ENCODE measurements around the gene SEMA4A. TPM values are rescaled to one million over a fixed set of nuclear protein-coding genes. Genes with fewer than 3 reads are reported as not detected.
A peak's percentile ranks its signal among the peaks of the same experiment; 100 is the strongest.

Gene SEMA4A
- total and polyA plus RNA-seq, 2 of the 8 experiments (the other 6 are each of a cell fraction or from before 2014, with no cell fraction given), result 7.3 to 10.6 TPM

DNA sequence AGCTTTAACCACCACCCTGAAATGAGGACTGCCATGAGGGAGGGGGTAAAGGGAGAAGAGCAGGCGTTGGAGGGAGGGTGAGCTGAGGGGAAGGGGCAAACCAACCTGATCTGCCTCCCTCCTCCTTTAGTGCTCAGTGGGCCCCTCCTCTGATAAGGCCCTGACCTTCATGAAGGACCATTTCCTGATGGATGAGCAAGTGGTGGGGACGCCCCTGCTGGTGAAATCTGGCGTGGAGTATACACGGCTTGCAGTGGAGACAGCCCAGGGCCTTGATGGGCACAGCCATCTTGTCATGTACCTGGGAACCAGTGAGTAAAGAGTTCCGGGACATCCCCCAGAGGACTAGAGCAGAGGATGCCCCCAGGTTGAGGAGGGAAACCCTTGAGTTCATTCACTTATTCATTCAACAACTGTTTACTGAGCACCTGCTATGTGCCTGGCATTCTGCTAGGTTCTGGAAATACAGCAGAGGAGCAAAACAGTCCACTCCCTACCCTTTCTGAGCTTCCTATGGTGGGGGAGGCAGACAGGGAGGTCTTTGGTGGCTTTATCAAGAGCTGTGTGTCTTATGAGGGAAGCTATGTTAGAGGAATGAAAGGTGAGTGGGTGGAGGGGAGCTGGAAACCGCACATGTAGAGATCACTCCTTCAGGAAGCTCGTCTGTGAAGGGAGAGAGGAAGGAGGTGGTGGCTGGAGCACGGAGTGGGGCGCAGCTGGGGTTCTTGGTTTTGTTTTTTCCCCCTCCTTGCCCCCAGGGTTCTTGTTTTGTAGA lies 19.5 kb downstream of the SEMA4A start (continued):
- TF ChIP-seq, protein P1, sequence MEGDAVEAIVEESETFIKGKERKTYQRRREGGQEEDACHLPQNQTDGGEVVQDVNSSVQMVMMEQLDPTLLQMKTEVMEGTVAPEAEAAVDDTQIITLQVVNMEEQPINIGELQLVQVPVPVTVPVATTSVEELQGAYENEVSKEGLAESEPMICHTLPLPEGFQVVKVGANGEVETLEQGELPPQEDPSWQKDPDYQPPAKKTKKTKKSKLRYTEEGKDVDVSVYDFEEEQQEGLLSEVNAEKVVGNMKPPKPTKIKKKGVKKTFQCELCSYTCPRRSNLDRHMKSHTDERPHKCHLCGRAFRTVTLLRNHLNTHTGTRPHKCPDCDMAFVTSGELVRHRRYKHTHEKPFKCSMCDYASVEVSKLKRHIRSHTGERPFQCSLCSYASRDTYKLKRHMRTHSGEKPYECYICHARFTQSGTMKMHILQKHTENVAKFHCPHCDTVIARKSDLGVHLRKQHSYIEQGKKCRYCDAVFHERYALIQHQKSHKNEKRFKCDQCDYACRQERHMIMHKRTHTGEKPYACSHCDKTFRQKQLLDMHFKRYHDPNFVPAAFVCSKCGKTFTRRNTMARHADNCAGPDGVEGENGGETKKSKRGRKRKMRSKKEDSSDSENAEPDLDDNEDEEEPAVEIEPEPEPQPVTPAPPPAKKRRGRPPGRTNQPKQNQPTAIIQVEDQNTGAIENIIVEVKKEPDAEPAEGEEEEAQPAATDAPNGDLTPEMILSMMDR (IDR thresholded peaks at IDR 0.05; ENCODE audit: control extremely low read depth in 1 of 3, insufficient read depth in 1 of 3, low read depth in 1 of 3, low read length in 3 of 3), result peak; percentile 16 to 65 (median 59); a peak in 3 of 4 replicates
